Heart left ventricle (tissue), 13 donors: Measurements from ENCODE around the gene DMWD.

Source experiments
- POLR2A ChIP-seq, 2 donors: fragments of 450-650 bp; IDR thresholded peaks; one replicate each; pipeline ENCODE4 v1.6.1; 2017; ENCODE audit warnings: antibody characterized with exemption in 2 of 2, mild to moderate bottlenecking in 2 of 2, moderate library complexity in 2 of 2
- TF ChIP-seq, protein P1 (sequence below), 12 donors: fragments of 200-600 bp; sonication (generic) in 4 of 12; IDR thresholded peaks; one replicate each; pipeline versions ENCODE4 v1.5.0 to v1.8.0; 2018 to 2022; ENCODE audit warnings: antibody characterized with exemption in 12 of 12, mild to moderate bottlenecking in 5 of 12
- donor health status: ischemic (EF 13 %, LVEDD 7.1; RV severe dilation, severe dysfunction).
- donor health status: DM: no; HTN: yes; CAD: no.
- donor health status: DM: no; HTN: no; CAD: no.
- donor health status: ischemic (EF 25% LVEDD 6.9; RV normal size, moderate dysfunction).
- donor health status: ischemic (EF 25% LVEDD 5.7; RV mildly dilated, moderate dysfunction).
- donor health status: ischemic (EF 35%, LVEDD 5.7; RV mildly dilated, moderate dysfunction).
- donor health status: nonischemic (EF 11% LVEDD 7.7; RV severe dilation, severe dysfunction).
- donor health status: DM: yes; HTN: yes; CAD: no.
- donor health status: PGD.
- donor health status: ischemic (EF 29% LVEDD 5.4; RV normal size, mild dysfunction).
- donor health status: nonischemic (EF 23%, LVEDD 6.1; RV moderate dilation, normal function).

DNA sequence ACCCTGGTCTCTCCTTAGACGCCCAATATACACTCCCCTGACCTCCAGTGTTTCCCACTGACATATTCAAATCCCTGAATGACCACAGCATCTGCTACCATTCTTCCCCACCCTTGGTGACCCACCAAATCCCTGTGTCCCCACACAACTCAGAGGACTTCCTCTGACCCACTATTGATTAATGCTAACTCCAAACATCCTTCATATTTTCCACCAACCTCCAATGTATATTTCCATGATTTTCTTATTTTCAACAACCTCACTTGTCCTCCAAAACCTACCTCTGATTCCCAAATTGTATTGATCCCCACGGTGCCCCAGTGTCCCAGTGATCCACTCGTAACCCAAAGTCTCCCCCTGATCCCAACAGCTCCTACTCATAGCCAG, 526 bp upstream of the DMWD start:
- TF ChIP-seq POLR2A (IDR thresholded peaks at IDR 0.05): no peak
- TF ChIP-seq, protein P1, sequence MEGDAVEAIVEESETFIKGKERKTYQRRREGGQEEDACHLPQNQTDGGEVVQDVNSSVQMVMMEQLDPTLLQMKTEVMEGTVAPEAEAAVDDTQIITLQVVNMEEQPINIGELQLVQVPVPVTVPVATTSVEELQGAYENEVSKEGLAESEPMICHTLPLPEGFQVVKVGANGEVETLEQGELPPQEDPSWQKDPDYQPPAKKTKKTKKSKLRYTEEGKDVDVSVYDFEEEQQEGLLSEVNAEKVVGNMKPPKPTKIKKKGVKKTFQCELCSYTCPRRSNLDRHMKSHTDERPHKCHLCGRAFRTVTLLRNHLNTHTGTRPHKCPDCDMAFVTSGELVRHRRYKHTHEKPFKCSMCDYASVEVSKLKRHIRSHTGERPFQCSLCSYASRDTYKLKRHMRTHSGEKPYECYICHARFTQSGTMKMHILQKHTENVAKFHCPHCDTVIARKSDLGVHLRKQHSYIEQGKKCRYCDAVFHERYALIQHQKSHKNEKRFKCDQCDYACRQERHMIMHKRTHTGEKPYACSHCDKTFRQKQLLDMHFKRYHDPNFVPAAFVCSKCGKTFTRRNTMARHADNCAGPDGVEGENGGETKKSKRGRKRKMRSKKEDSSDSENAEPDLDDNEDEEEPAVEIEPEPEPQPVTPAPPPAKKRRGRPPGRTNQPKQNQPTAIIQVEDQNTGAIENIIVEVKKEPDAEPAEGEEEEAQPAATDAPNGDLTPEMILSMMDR (IDR thresholded peaks at IDR 0.05): no peak
